Stomach (tissue), 9 donors: Measurements from ENCODE around the gene CLCNKB. TPM values are rescaled to one million over a fixed set of nuclear protein-coding genes. Genes with fewer than 3 reads are reported as not detected.
"Not testable (repeated sequence)": the region's sequence is repeated elsewhere in the genome, so short reads cannot be mapped to it uniquely, and the experiment has no call there.

ENCODE experiments used
- DNase-seq, 2 donors: peaks; one replicate each; pipeline versions ENCODE4 v3.0.0 to v3.0.0-alpha.2; 2013 to 2019
- H3K27ac ChIP-seq, 5 donors: fragments of 200-600 bp in 4 of 5; sonication (generic) in 4 of 5; one replicate each; pipeline ENCODE4 v1.5.1; 2013 to 2019; ENCODE audit warnings: mild to moderate bottlenecking in 1 of 5, moderate library complexity in 1 of 5
- H3K27me3 ChIP-seq, 3 donors: fragments of 200-600 bp; sonication (generic); one replicate each; pipeline ENCODE4 v1.5.1; 2017 to 2019; ENCODE audit warnings: mixed run types in 1 of 3
- H3K36me3 ChIP-seq, 4 donors: fragments of 200-600 bp; sonication (generic); 1 replicate in 3 of 4; 2 replicates in 1 of 4; pipeline ENCODE4 v1.5.1; 2016 to 2019
- H3K4me1 ChIP-seq, 4 donors: fragments of 200-600 bp; sonication (generic); one replicate each; pipeline ENCODE4 v1.5.1; 2016 to 2019
- H3K4me3 ChIP-seq, 4 donors: fragments of 200-600 bp; sonication (generic) in 3 of 4; one replicate each; pipeline ENCODE4 v1.5.1; 2016 to 2019; ENCODE audit warnings: mild to moderate bottlenecking in 1 of 4
- H3K9me3 ChIP-seq, 4 donors: fragments of 200-600 bp; sonication (generic); one replicate each; pipeline ENCODE4 v1.5.1; 2016 to 2019
- CTCF ChIP-seq, 7 experiments: fragments of 450-650 bp in 4 of 7; fragments of 200-600 bp in 3 of 7; sonication (generic) in 3 of 7; IDR thresholded peaks; one replicate each; pipeline ENCODE4 v1.5.1; 2016 to 2019; ENCODE audit warnings: antibody characterized with exemption in 7 of 7, control low read depth in 2 of 7, mild to moderate bottlenecking in 1 of 7
- EP300 ChIP-seq: sonication (generic); formaldehyde crosslinking; IDR thresholded peaks from one replicate; pipeline ENCODE4 v1.6.1; 2017; ENCODE audit warnings: antibody characterized with exemption
- POLR2A ChIP-seq, 4 donors: fragments of 450-650 bp; IDR thresholded peaks; one replicate each; pipeline ENCODE4 v1.6.1; 2016; ENCODE audit warnings: antibody characterized with exemption in 4 of 4, control low read depth in 2 of 4, mild to moderate bottlenecking in 1 of 4, moderate library complexity in 1 of 4
- POLR2AphosphoS5 ChIP-seq, 3 donors: sonication (generic); formaldehyde crosslinking; IDR thresholded peaks; one replicate each; pipeline ENCODE4 v1.6.1; 2016; ENCODE audit warnings: antibody characterized with exemption in 3 of 3
- WGBS, 5 donors: extraction: QIAGEN DNeasy Blood & Tissue Kit in 3 of 5; methylation state at CpG; one replicate each; pipeline versions ENCODE4 v1.1.5 to v1.1.7; 2013 to 2018; 5-methylcytosine and 5-hydroxymethylcytosine counted together
- intact Hi-C: fragments of 100-400 bp; cut with DNase I; formaldehyde crosslinking; loops from one replicate; pipeline ENCODE4 v1.15.1; 2023; ENCODE audit warnings: low total_unique reads
- polyA plus RNA-seq, 3 donors: library from polyadenylated mRNA; stranded (reverse); fragments of 200-250 nt; gene quantifications; one replicate each; pipeline ENCODE4 v1.2.3, GENCODE V29; 2013
- total RNA-seq, 5 donors: library from RNA; depleted of rRNA; stranded (reverse); fragments of >200 nt; gene quantifications; one replicate each; pipeline versions ENCODE4 v1.1.0 to v1.2.3, GENCODE V29; 2014 to 2016
- donor health status: healthy with polysubstance abuse.
- donor health status: Bipolar disorder and iron deficiency.
- donor health status: healthy.

Gene CLCNKB
- total and polyA plus RNA-seq, 8 donors, result 0.19 to 0.92 (median 0.45) TPM; not detected in 4

- H3K27ac ChIP-seq, result no peak overlapping the region
- H3K4me3 ChIP-seq, result no peak overlapping the region
- TF ChIP-seq POLR2A (IDR thresholded peaks at IDR 0.05) (no peak), CTCF (IDR thresholded peaks at IDR 0.05) (no peak), POLR2AphosphoS5 (IDR thresholded peaks at IDR 0.05) (no peak), EP300 (no peak)
- H3K27me3 ChIP-seq, result no peaks in the 10 kb centered on the region
- intact Hi-C loops, result loop anchor here (10.0 kb wide), 1 partner anchor 183 kb away; no protein-coding TSS in a partner anchor
- DNase-seq, result no peak
- WGBS, 5 donors, result 88 to 93% (median 89%) methylated on average over 9 of the region's 9 CpGs
- H3K36me3 ChIP-seq, result no peaks in the 10 kb centered on the region
- peaks cover 0 to 10% (median 0%) of the 10 kb centered on the region in 4 donors for H3K4me1 ChIP-seq
- no peaks in the 10 kb centered on the region for H3K9me3 ChIP-seq
Measured at GRCh38 chr1:15997637-15998280, 45.8 kb upstream of the CLCNKB start.

- no peaks in the 10 kb centered on the region for H3K27me3 ChIP-seq
- no peak overlapping the region for H3K27ac ChIP-seq
- TF ChIP-seq POLR2AphosphoS5 (IDR thresholded peaks at IDR 0.05), result no peak
- TF ChIP-seq EP300, result no peak
- no peak for TF ChIP-seq CTCF (IDR thresholded peaks at IDR 0.05)
- TF ChIP-seq POLR2A (IDR thresholded peaks at IDR 0.05), result no peak
- peaks cover 0 to 14% (median under 1%) of the 10 kb centered on the region in 4 donors for H3K4me1 ChIP-seq
- H3K4me3 ChIP-seq, result no peak overlapping the region
- WGBS, 5 donors, result 91 to 95% (median 94%) methylated on average over 11 of the region's 11 CpGs
- no peaks in the 10 kb centered on the region for H3K9me3 ChIP-seq
- intact Hi-C loops, result loop anchor here (10.0 kb wide), 1 partner anchor 184 kb away; no protein-coding TSS in a partner anchor
- H3K36me3 ChIP-seq, result no peaks in the 10 kb centered on the region
- DNase-seq, result no peak
Measured at GRCh38 chr1:15998929-15999328, 44.7 kb upstream of the CLCNKB start.

DNA sequence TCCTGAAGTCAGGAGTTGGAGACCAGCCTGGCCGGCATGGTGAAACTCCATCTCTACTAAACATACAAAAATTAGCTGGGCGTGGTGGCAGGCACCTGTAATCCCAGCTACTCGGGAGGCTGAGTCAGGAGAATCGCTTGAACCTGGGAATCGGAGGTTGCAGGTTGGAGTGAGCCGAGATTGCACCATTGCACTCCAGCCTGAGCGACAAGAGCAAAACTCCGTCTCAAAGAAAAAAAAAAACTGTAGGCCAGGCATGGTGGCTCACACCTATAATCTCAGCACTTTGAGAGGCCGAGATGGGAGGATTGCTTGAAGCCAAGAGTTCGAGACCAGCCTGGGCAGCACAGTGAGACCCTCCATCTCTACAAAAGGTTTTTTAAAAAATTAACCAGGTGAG is 42.3 kb upstream of the CLCNKB start:
- DNase-seq, intact Hi-C loops: not testable (repeated sequence)
- 76 to 93% (median 90%) methylated on average over 10 of the region's 10 CpGs for WGBS, 5 donors

GRCh38 chr1:16005597-16005996 is 38.0 kb upstream of the CLCNKB start:
- no peaks in the 10 kb centered on the region for H3K36me3 ChIP-seq
- H3K27me3 ChIP-seq, result no peaks in the 10 kb centered on the region
- DNase-seq, result no peak
- TF ChIP-seq EP300, result no peak
- no peak for TF ChIP-seq POLR2AphosphoS5 (IDR thresholded peaks at IDR 0.05)
- TF ChIP-seq CTCF (IDR thresholded peaks at IDR 0.05), result no peak
- TF ChIP-seq POLR2A (IDR thresholded peaks at IDR 0.05), result no peak
- intact Hi-C loops, result no loop called here
- H3K4me1 ChIP-seq, result peaks cover 0 to 5% (median 2%) of the 10 kb centered on the region in 4 donors
- 83 to 95% (median 88%) methylated on average over 5 of the region's 5 CpGs for WGBS, 5 donors
- H3K4me3 ChIP-seq, result no peak overlapping the region
- no peak overlapping the region for H3K27ac ChIP-seq
- no peaks in the 10 kb centered on the region for H3K9me3 ChIP-seq

More for the DNA sequence above, 42.3 kb upstream of the CLCNKB start:
- H3K4me3 ChIP-seq, H3K27me3 ChIP-seq, H3K27ac ChIP-seq, H3K36me3 ChIP-seq, H3K9me3 ChIP-seq, H3K4me1 ChIP-seq: not testable (repeated sequence)

GRCh38 chr1:16006010-16006409 is 37.6 kb upstream of the CLCNKB start:
- H3K4me3 ChIP-seq, result no peak overlapping the region
- no peak for DNase-seq
- H3K27me3 ChIP-seq, result no peaks in the 10 kb centered on the region
- 85 to 91% (median 86%) methylated on average over 10 to 11 of the region's 11 CpGs for WGBS, 5 donors
- intact Hi-C loops, result no loop called here
- no peak overlapping the region for H3K27ac ChIP-seq
- H3K36me3 ChIP-seq, result no peaks in the 10 kb centered on the region
- TF ChIP-seq POLR2AphosphoS5 (IDR thresholded peaks at IDR 0.05) (no peak), EP300 (no peak), POLR2A (IDR thresholded peaks at IDR 0.05) (no peak), CTCF (IDR thresholded peaks at IDR 0.05) (no peak)
- H3K9me3 ChIP-seq, result no peaks in the 10 kb centered on the region
- H3K4me1 ChIP-seq, result peaks cover 0 to 5% (median 2%) of the 10 kb centered on the region in 4 donors
